Right hindlimb (tissue), 1 donor: ENCODE data around the gene PIK3CD.

Source experiments
- DNase-seq: peaks from one replicate; pipeline ENCODE4 v3.0.0-alpha.2; 2018

PIK3CD gene

GRCh38 chr1:9651565-9652378, at the start of gene PIK3CD:
Gene PIK3CD, plus strand, starts transcription at chr1:9651731. Its CDS starts 58,725 bp downstream, at chr1:9710456.
- peak; percentile 43 for DNase-seq

- DNase-seq = no peak
Observed at GRCh38 chr1:9601942-9602793, 49.4 kb upstream of the PIK3CD start.

- no peak for DNase-seq
Observed at GRCh38 chr1:9602794-9603167, 48.8 kb upstream of the PIK3CD start.

- no peak for DNase-seq
Observed at GRCh38 chr1:9603307-9603706, 48.2 kb upstream of the PIK3CD start.

GRCh38 chr1:9603766-9604753, 47.5 kb upstream of the PIK3CD start:
- DNase-seq = no peak

GRCh38 chr1:9604836-9605235, 46.7 kb upstream of the PIK3CD start:
- no peak for DNase-seq

- DNase-seq = no peak
Observed at GRCh38 chr1:9605946-9606455, 45.5 kb upstream of the PIK3CD start.

- DNase-seq = no peak
Observed at GRCh38 chr1:9606458-9606857, 45.1 kb upstream of the PIK3CD start.

GRCh38 chr1:9606948-9607347, 44.6 kb upstream of the PIK3CD start:
- DNase-seq = no peak

GRCh38 chr1:9607352-9607751, 44.2 kb upstream of the PIK3CD start:
- DNase-seq = no peak

GRCh38 chr1:9609998-9610397, 41.5 kb upstream of the PIK3CD start:
- DNase-seq = no peak

- DNase-seq = no peak
Observed at GRCh38 chr1:9610548-9610947, 41.0 kb upstream of the PIK3CD start.

GRCh38 chr1:9611716-9612115, 39.8 kb upstream of the PIK3CD start:
- no peak for DNase-seq

- no peak for DNase-seq
Observed at GRCh38 chr1:9612162-9612845, 39.2 kb upstream of the PIK3CD start.

- DNase-seq = no peak
Observed at GRCh38 chr1:9612871-9613624, 38.5 kb upstream of the PIK3CD start.

GRCh38 chr1:9613625-9614299, 37.8 kb upstream of the PIK3CD start:
- DNase-seq = no peak

GRCh38 chr1:9615316-9616063, 36.0 kb upstream of the PIK3CD start:
- DNase-seq = no peak

GRCh38 chr1:9618909-9619679, 32.4 kb upstream of the PIK3CD start:
- DNase-seq = no peak

GRCh38 chr1:9621032-9621431, 30.5 kb upstream of the PIK3CD start:
- DNase-seq = no peak
